Neural progenitor cell (in vitro differentiated cells): Measurements from ENCODE around the gene PLAAT5.
"Not testable (repeated sequence)": the region's sequence is repeated elsewhere in the genome, so short reads cannot be mapped to it uniquely, and the experiment has no call there.

ENCODE experiments used
- EZH2phosphoT487 ChIP-seq: fragments of 200-600 bp; sonication (generic); IDR thresholded peaks from 2 replicates; pipeline ENCODE4 v1.6.1; 2017; ENCODE audit warnings: antibody characterized with exemption
- TF ChIP-seq, protein P1 (sequence below): fragments of 200-600 bp; sonication (generic); IDR thresholded peaks from 2 replicates; pipeline ENCODE4 v1.5.1; 2017; ENCODE audit warnings: antibody characterized with exemption, mild to moderate bottlenecking

DNA sequence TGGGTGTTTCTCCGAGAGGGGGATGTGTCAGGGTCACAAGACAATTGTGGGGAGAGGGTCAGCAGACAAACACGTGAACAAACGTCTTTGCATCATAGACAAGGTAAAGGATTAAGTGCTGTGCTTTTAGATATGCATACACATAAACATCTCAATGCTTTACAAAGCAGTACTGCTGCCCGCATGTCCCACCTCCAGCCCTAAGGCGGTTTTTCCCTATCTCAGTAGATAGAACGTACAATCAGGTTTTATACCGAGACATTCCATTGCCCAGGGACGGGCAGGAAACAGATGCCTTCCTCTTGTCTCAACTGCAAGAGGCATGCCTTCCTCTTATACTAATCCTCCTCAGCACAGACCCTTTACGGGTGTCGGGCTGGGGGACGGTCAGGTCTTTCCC lies 37.2 kb upstream of the PLAAT5 start:
- TF ChIP-seq, protein P1, sequence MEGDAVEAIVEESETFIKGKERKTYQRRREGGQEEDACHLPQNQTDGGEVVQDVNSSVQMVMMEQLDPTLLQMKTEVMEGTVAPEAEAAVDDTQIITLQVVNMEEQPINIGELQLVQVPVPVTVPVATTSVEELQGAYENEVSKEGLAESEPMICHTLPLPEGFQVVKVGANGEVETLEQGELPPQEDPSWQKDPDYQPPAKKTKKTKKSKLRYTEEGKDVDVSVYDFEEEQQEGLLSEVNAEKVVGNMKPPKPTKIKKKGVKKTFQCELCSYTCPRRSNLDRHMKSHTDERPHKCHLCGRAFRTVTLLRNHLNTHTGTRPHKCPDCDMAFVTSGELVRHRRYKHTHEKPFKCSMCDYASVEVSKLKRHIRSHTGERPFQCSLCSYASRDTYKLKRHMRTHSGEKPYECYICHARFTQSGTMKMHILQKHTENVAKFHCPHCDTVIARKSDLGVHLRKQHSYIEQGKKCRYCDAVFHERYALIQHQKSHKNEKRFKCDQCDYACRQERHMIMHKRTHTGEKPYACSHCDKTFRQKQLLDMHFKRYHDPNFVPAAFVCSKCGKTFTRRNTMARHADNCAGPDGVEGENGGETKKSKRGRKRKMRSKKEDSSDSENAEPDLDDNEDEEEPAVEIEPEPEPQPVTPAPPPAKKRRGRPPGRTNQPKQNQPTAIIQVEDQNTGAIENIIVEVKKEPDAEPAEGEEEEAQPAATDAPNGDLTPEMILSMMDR: not testable (repeated sequence)
- not testable (repeated sequence) for TF ChIP-seq EZH2phosphoT487
